Measurements from ENCODE around the gene LRRC49.
"Not testable (repeated sequence)": the region's sequence is repeated elsewhere in the genome, so short reads cannot be mapped to it uniquely, and the experiment has no call there.

Gene LRRC49

DNA sequence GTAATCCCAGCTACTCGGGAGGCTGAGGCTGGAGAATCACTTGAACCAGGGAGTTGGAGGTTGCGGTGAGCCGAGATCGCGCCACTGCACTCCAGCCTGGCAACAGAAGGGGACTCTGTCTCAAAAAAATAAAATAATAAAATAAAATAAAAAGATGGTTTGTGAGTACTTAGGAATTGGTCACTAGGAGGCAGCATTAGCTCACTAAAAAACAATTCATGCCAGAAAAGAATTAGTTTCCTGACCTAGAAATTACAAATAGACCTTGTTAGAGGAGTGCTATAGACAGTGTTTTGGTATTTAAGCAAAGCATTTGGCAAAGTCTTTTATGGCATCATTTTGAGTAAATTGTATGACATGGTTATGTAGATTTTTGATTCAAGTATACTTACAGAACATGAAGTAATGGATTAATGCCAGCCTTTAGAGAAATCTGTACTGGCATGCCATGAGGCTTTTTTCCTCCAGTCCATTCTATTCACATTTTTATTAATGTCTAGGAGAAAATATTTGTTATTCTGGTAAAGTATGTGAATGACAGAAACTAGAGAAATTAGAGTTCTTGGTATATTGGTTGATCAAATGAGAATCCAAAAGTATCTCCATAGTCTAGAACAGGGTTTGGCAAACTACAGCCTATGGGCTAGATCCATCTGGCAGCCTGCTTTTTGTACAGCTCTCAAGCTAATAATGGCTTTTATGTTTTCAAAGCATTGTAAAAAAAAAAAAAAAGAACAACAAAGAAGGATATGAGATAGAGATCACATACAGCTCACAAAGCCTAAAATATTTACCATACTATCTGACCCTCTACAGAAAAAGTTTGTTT, 81.6 kb downstream of the LRRC49 start:
- H3K4me1 ChIP-seq, result no peaks in the 10 kb centered on the region
- no peaks in the 10 kb centered on the region for H3K9me3 ChIP-seq
- H3K4me3 ChIP-seq (ENCODE audit: low read depth, low read length), result no peak overlapping the region
- no peak for DNase-seq
- no peaks in the 10 kb centered on the region for H3K36me3 ChIP-seq
- H3K27me3 ChIP-seq, result no peaks in the 10 kb centered on the region
- TF ChIP-seq CTCF (IDR thresholded peaks at IDR 0.05; ENCODE audit: low read depth, low read length), result peak; percentile 38

- Histone ChIP-seq H3K9me3 (no peaks in the 10 kb centered on the region), H3K36me3 (no peaks in the 10 kb centered on the region), H3K4me3 (ENCODE audit: low read depth, low read length) (no peak overlapping the region), H3K27me3 (no peaks in the 10 kb centered on the region), H3K4me1 (no peaks in the 10 kb centered on the region)
- TF ChIP-seq CTCF (IDR thresholded peaks at IDR 0.05; ENCODE audit: low read depth, low read length), result no peak
- DNase-seq, result no peak
These were observed 84.2 kb downstream of the LRRC49 start for GRCh38 chr15:70976851-70977250.

DNA sequence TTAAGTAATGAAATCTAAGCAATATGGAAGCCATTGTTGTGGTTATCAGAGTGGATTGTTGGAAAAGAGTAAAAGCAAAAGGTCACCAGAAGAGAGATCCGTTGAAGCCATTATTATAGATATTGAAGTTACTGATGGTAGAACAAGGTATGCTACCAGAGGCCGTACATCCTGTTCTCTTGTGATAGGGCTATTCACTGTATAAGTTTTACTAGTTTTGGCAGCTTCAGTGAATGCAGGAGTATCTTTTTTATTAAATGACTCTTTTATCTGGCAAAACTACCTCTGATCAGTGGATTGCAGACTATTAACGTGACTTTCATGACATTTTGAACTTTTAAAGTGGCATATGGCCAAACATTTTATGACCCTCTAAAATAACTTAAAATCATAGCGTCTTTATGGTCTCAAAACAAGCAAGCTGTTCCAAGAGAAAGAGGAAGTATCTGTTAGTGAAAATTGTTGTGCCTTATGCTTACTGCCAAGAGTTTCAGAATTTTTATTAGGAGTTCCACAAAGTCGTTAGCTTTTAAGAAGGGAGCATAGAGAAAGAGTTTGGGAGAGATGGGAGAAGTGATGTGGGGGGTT, 102.9 kb downstream of the LRRC49 start:
- Histone ChIP-seq H3K27me3 (no peaks in the 10 kb centered on the region), H3K4me1 (no peaks in the 10 kb centered on the region), H3K9me3 (no peaks in the 10 kb centered on the region), H3K36me3 (peaks cover 4% of the 10 kb centered on the region; the same call in 1 of the 2 replicates), H3K4me3 (ENCODE audit: low read depth, low read length) (no peak overlapping the region)
- TF ChIP-seq CTCF (IDR thresholded peaks at IDR 0.05; ENCODE audit: low read depth, low read length), result no peak
- no peak for DNase-seq

DNA sequence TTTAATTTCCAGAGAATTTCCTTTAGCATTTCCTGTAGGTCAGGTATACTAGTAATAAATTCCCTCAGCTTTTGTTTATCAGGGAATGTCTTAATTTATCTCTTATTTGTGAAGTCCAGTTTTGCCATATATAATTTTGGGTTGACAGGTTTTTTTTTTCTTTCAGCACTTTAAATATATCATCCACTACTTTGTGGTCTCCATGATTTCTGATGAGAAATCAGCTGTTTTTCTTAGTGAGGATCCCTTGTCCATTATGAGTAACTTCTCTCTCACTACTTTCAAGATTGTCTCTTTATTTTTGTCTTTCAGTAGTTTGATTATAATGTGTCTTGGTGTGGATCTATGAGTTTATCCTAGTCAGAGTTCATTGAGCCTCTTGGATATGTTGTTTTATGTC, 105.7 kb downstream of the LRRC49 start:
- Histone ChIP-seq H3K4me1 (no peaks in the 10 kb centered on the region), H3K4me3 (ENCODE audit: low read depth, low read length) (no peak overlapping the region), H3K27me3 (no peaks in the 10 kb centered on the region), H3K9me3 (no peaks in the 10 kb centered on the region), H3K36me3 (no peaks in the 10 kb centered on the region)
- DNase-seq, result no peak
- no peak for TF ChIP-seq CTCF (IDR thresholded peaks at IDR 0.05; ENCODE audit: low read depth, low read length)

DNA sequence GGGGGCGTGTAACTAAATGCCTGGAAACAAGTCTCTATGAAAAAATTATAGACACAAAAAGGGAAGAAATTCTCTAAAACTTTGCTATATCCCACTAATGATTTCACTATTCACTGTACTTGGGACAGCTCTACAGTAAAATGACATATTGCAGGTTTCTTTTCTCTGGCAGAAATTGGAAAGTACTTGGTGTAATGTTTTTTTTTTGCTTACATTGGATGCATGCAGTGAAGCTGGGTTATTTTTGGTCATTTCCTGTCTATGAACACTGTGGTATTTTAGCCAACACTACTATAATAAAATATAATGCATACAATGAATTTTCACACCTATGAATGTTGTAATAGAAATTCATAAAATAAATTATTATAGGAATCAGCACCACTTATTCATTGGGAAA, 109.7 kb downstream of the LRRC49 start:
- Histone ChIP-seq H3K9me3 (no peaks in the 10 kb centered on the region), H3K4me3 (ENCODE audit: low read depth, low read length) (no peak overlapping the region), H3K27me3 (no peaks in the 10 kb centered on the region), H3K36me3 (no peaks in the 10 kb centered on the region), H3K4me1 (no peaks in the 10 kb centered on the region)
- DNase-seq, result no peak
- TF ChIP-seq CTCF (IDR thresholded peaks at IDR 0.05; ENCODE audit: low read depth, low read length), result no peak

DNA sequence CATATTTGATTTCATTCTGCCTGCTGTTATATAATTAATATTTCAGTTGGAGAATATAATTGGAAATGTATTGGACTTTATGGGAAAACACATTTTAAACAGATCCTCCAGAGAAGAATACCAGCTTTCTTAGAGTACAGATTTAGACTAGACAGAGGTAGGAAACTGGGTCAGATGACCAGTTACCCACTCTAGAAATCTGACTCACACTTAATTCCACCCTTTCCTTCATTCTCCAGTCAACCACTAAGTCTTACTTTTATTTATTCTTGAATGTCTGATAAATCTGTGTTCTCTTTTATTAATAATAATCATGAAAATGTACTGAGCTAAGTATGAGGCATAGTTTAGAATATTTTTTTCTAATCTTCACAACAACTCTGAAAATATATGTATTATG, 110.7 kb downstream of the LRRC49 start:
- DNase-seq, result no peak
- H3K4me3 ChIP-seq (ENCODE audit: low read depth, low read length), result no peak overlapping the region
- no peaks in the 10 kb centered on the region for H3K9me3 ChIP-seq
- no peak for TF ChIP-seq CTCF (IDR thresholded peaks at IDR 0.05; ENCODE audit: low read depth, low read length)
- no peaks in the 10 kb centered on the region for H3K4me1 ChIP-seq
- H3K36me3 ChIP-seq, result no peaks in the 10 kb centered on the region
- no peaks in the 10 kb centered on the region for H3K27me3 ChIP-seq

DNA sequence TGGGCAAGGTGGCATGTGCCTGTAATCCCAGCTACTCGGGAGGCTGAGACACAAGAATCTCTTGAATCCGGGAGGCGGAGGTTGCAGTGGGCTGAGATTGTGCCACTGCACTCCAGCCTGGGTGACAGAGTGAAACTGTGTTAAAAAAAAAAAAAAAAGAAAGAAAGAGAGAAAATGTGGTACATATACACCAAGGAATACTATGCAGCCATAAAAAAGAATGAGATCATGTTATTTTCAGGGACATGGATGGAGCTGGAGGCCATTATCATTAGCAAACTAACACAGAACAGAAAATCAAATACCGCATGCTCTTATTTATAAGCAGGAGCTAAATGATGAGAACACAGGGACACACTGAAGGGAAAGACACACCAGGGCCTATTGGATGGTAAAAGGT, 111.9 kb downstream of the LRRC49 start:
- H3K4me3 ChIP-seq (ENCODE audit: low read depth, low read length); H3K27me3 ChIP-seq; H3K4me1 ChIP-seq; H3K9me3 ChIP-seq; DNase-seq; H3K36me3 ChIP-seq: not testable (repeated sequence)
